K562 (cell line): ENCODE measurements around the gene TTC28. TPM values are rescaled to one million over a fixed set of nuclear protein-coding genes. Genes with fewer than 3 reads are reported as not detected.

Experiments
- ATAC-seq: fragments of 200-7000 bp; cut with Tn5 transposase; 3 replicates; pipeline ENCODE4 v1.9.1; 2020; ENCODE audit warnings: moderate library complexity
- BruUV-seq: library from RNA; stranded (reverse); fragments of 400-500 nt; replicated peaks from 2 replicates; lab custom pipeline; 2021; lab: Mats Ljungman, UMichigan
- CTCF ChIA-PET: fragments of 300-600 bp; formaldehyde crosslinking; extraction: SDS; loops from one replicate; lab custom pipeline; 2021; ENCODE audit warnings: low intra/inter-chr PET ratio; lab: Yijun Ruan, JAX
- POLR2A ChIA-PET: fragments of 300-600, 350-650 bp; sonication (Branson Sonifier 250); formaldehyde crosslinking; extraction: SDS; loops from one replicate; lab custom pipeline; 2021; ENCODE audit warnings: antibody characterized with exemption, inconsistent platforms; lab: Yijun Ruan, JAX
- DNase-seq, 4 experiments: peaks; one replicate each; pipeline versions ENCODE4 v3.0.0 to v3.0.0-alpha.2; 2011 to 2018; ENCODE audit warnings: low spot score in 3 of 4, mixed read lengths in 3 of 4; ENCODE audit errors: extremely low read depth in 1 of 4
- FAIRE-seq: peaks from 2 replicates; lab custom pipeline; 2011; peaks lifted over from hg19 to GRCh38; lab: Jason Lieb, UNC
- H2AFZ ChIP-seq: 2 replicates; pipeline ENCODE4 v1.6.0; 2011; ENCODE audit warnings: low read depth, low read length, control low read depth, inconsistent platforms
- H3K27ac ChIP-seq: fragments of 200-600 bp; 3 replicates; pipeline ENCODE4 v1.8.0; 2011; ENCODE audit warnings: low read depth, mild to moderate bottlenecking, control low read depth, inconsistent platforms, low read length, moderate library complexity, mixed read lengths; ENCODE audit errors: extremely low read depth
- H3K27me3 ChIP-seq, 2 experiments: fragments of 300-600 bp in 1 of 2; 2 replicates in 1 of 2; 3 replicates in 1 of 2; pipeline versions ENCODE4 v1.6.0 to v1.8.0; 2011; ENCODE audit warnings: inconsistent platforms in 2 of 2, low read length in 2 of 2, mild to moderate bottlenecking in 1 of 2, mixed read lengths in 1 of 2, moderate library complexity in 1 of 2; ENCODE audit not compliant: control insufficient read depth in 2 of 2, insufficient read depth in 2 of 2
- H3K36me3 ChIP-seq: fragments of 300-600 bp; 3 replicates; pipeline ENCODE4 v1.8.0; 2011; ENCODE audit warnings: mild to moderate bottlenecking, low read length, inconsistent platforms; ENCODE audit not compliant: control insufficient read depth, insufficient read depth
- H3K4me1 ChIP-seq, 2 experiments: fragments of 200-600 bp in 1 of 2; replicated peaks in 1 of 2; 2 replicates in 1 of 2; 3 replicates in 1 of 2; pipeline versions ENCODE4 v1.5.1 to v1.8.0; 2011; ENCODE audit warnings: inconsistent platforms in 2 of 2, low read length in 2 of 2, mild to moderate bottlenecking in 1 of 2, mixed read lengths in 1 of 2, moderate library complexity in 1 of 2; ENCODE audit not compliant: control insufficient read depth in 2 of 2, insufficient read depth in 2 of 2
- H3K4me2 ChIP-seq: 2 replicates; pipeline ENCODE4 v1.6.1; 2011; ENCODE audit warnings: low read length, control low read depth, inconsistent platforms, mixed read lengths; ENCODE audit not compliant: insufficient read depth
- H3K4me3 ChIP-seq: fragments of 200-600 bp; sonication (generic), shearing (Covaris generic); 2 replicates; pipeline ENCODE4 v1.5.1; 2016; ENCODE audit warnings: control low read depth, inconsistent platforms
- H3K79me2 ChIP-seq: fragments of 200-600 bp; 3 replicates; pipeline ENCODE4 v1.8.0; 2011; ENCODE audit warnings: low read length, inconsistent platforms; ENCODE audit not compliant: control insufficient read depth, insufficient read depth
- H3K9ac ChIP-seq, 2 experiments: 2 replicates each; pipeline versions ENCODE4 v1.6.0 to v1.6.1; 2011; ENCODE audit warnings: low read depth in 2 of 2, low read length in 2 of 2, control low read depth in 1 of 2, inconsistent platforms in 1 of 2, mild to moderate bottlenecking in 1 of 2, mixed read lengths in 1 of 2; ENCODE audit not compliant: insufficient read depth in 1 of 2
- H3K9me1 ChIP-seq: one replicate; pipeline ENCODE4 v1.6.0; 2011; ENCODE audit warnings: inconsistent platforms, mild to moderate bottlenecking, low read length, moderate library complexity; ENCODE audit not compliant: control insufficient read depth, insufficient read depth
- H3K9me3 ChIP-seq: replicated peaks from 2 replicates; pipeline ENCODE4 v1.5.1; 2011; ENCODE audit warnings: low read depth, low read length, inconsistent platforms; ENCODE audit not compliant: control insufficient read depth, insufficient read depth
- H4K20me1 ChIP-seq: replicated peaks from 2 replicates; pipeline ENCODE4 v1.6.1; 2011; ENCODE audit warnings: low read length, inconsistent platforms, mixed read lengths; ENCODE audit not compliant: control insufficient read depth, insufficient read depth
- CBX1 ChIP-seq: sonication (generic); IDR thresholded peaks from 2 replicates; pipeline ENCODE4 v1.6.1; 2016; ENCODE audit warnings: antibody characterized with exemption, low read depth, mild to moderate bottlenecking
- UBTF ChIP-seq, 2 experiments: IDR thresholded peaks; 2 replicates each; pipeline ENCODE4 v1.6.1; 2012; ENCODE audit warnings: improper control_type of control experiment in 2 of 2, low read depth in 2 of 2, low read length in 2 of 2, borderline replicate concordance in 1 of 2
- WGBS: fragments of 100-300 bp; shearing (Covaris generic); methylation state at CpG from one replicate; pipeline ENCODE4 v1.1.6; 2016; ENCODE audit warnings: low coverage, mixed read lengths; ENCODE audit not compliant: insufficient coverage; ENCODE audit errors: missing lambda C conversion rate; 5-methylcytosine and 5-hydroxymethylcytosine counted together
- in situ Hi-C: fragments of 300-500 bp; cut with MboI; formaldehyde crosslinking; loops from 4 replicates; pipeline ENCODE4 v1.15.0; 2018; ENCODE audit warnings: inconsistent platforms, mixed read lengths
- intact Hi-C: fragments of 100-400 bp; cut with micrococcal nuclease; formaldehyde crosslinking; loops from 2 replicates; pipeline ENCODE4 v1.14.2; 2022
- polyA plus RNA-seq, 8 experiments: library from polyadenylated mRNA; depleted of rRNA in 4 of 8; stranded (reverse) in 5 of 8; unstranded in 3 of 8; fragments of >200 nt; fragmentation: Nextera tagmentation in 2 of 8; fragmentation: Illumina TruSeq in 1 of 8; extraction: Ambion mirVana in 2 of 8; extraction: Trizol in 1 of 8; gene quantifications; 2 replicates each; pipeline versions ENCODE4 v1.2.1 to v1.2.3, GENCODE V29; 2011 to 2014; ENCODE audit warnings: inconsistent platforms in 1 of 8, missing spikeins in 1 of 8
- total RNA-seq, 7 experiments: library from RNA; depleted of rRNA in 6 of 7; stranded (reverse); fragments of >200 nt in 6 of 7; fragmentation: Illumina TruSeq in 2 of 7; extraction: Trizol in 2 of 7; gene quantifications; 2 replicates each; pipeline versions ENCODE4 v1.2.1 to v1.2.3, GENCODE V29; 2011 to 2021; ENCODE audit warnings: low replicate concordance in 1 of 7

The TTC28 gene
- total and polyA plus RNA-seq, 9 of the 15 experiments (the other 6 are each of a cell fraction or from before 2014, with no cell fraction given) = 0.22 to 10.7 (median 3.1) TPM

GRCh38 chr22:28443526-28443876 lies 236.1 kb downstream of the TTC28 start:
- H3K9me1 ChIP-seq = no peaks in the 10 kb centered on the region
- no peak overlapping the region for H3K4me2 ChIP-seq
- H3K9me3 ChIP-seq = no peaks in the 10 kb centered on the region
- TF ChIP-seq CBX1 (no peak), UBTF (IDR thresholded peaks at IDR 0.05; ENCODE audit: borderline replicate concordance in 1 of 2, low read depth in 2 of 2, low read length in 2 of 2) (0 out of 4 replicates have a peak, but pooled peaks of 1 of the 2 experiments have one; percentile 35)
- in situ Hi-C loops (loop anchor here (10.0 kb wide), 1 partner anchor 419 kb away; no protein-coding TSS in a partner anchor), intact Hi-C loops (loop anchor here (2.0 to 10.0 kb wide), 4 partner anchors 149 to 419 kb away; no protein-coding TSS in a partner anchor)
- no TSS peak for BruUV-seq
- H3K9ac ChIP-seq = peak overlapping the region in 1 of 2 experiments; percentile 54; a peak in 1 of 4 replicates
- ATAC-seq = peak; percentile 63
- no peaks in the 10 kb centered on the region; the same call in 1 of the 3 replicates for H3K79me2 ChIP-seq
- H3K27me3 ChIP-seq = no peaks in the 10 kb centered on the region
- ChIA-PET POLR2A (interaction anchor here (0.8 kb wide), 1 partner anchor 9 kb away, joined by 4 read pairs; no protein-coding TSS in a partner anchor), CTCF (interaction anchor here (0.7 kb wide), 1 partner anchor 153 kb away, joined by 4 read pairs; no protein-coding TSS in a partner anchor)
- no peak for FAIRE-seq
- no peaks in the 10 kb centered on the region for H3K36me3 ChIP-seq
- H3K4me1 ChIP-seq = peaks cover 1 to 12% of the 10 kb centered on the region in 2 experiments; a peak in 3 of 5 replicates
- no peak overlapping the region for H3K27ac ChIP-seq
- peak overlapping the region; percentile 30 for H3K4me3 ChIP-seq
- peak in 2 of 4 experiments; percentile 5 to 20 for DNase-seq
- H2AFZ ChIP-seq = no peak overlapping the region
- H4K20me1 ChIP-seq = no peaks in the 10 kb centered on the region
- WGBS = 34% methylated on average over 5 of the region's 5 CpGs
